ENCODE data around the gene C1QTNF6.
"Not testable (repeated sequence)": the region's sequence is repeated elsewhere in the genome, so short reads cannot be mapped to it uniquely, and the experiment has no call there.

Gene C1QTNF6

DNA sequence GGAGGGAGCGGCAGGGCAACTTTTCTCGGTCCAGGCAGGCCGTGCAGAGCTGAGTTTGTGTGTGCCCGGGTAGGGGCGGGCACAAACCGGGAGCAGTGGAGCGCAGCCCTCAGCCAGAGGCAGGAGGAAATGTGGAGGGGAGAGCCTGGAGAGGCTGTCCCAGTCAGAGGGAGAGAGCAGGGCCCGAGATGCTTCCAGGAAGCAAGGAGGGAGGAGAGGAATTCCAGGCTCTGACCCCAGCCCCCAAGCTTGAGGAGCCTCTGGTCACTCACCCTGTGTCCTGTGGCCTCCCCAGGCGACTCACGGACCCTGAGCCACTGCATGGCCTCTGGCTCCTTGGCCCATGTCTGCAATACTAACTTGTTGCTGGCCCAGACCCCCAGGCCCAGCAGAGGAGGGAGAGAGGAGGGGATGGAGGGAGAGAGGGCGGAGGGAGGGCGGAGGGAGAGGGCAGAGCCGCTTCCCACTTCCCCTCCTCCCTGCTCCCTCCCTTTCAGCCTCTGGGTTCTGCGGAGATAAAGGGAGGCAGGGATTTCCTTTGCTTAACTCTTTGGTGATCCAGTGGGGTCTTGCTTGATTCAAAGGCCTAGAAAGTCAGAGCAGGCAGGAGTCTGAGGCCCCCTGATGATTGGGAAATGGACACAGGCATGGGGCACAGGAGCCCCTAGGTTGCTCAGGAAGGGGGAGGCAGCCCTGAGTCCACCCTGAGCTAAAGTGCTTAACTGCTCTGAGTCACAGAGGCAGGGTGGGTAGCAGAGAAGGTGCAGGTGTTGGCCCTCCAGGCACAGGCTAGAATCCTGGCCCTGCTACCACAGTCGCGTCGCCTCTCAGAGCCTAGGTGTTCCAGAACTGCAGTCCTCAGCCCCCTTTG lies at the start of gene C1QTNF6:
TSS of gene C1QTNF6 (minus strand) at position 357 of the 871 bp plus-strand sequence. CDS start at position 323, 34 bp downstream.
- no peak for DNase-seq

- DNase-seq = peak; percentile 52
Measured at GRCh38 chr22:37235897-37236607, 48.0 kb upstream of the C1QTNF6 start.

DNA sequence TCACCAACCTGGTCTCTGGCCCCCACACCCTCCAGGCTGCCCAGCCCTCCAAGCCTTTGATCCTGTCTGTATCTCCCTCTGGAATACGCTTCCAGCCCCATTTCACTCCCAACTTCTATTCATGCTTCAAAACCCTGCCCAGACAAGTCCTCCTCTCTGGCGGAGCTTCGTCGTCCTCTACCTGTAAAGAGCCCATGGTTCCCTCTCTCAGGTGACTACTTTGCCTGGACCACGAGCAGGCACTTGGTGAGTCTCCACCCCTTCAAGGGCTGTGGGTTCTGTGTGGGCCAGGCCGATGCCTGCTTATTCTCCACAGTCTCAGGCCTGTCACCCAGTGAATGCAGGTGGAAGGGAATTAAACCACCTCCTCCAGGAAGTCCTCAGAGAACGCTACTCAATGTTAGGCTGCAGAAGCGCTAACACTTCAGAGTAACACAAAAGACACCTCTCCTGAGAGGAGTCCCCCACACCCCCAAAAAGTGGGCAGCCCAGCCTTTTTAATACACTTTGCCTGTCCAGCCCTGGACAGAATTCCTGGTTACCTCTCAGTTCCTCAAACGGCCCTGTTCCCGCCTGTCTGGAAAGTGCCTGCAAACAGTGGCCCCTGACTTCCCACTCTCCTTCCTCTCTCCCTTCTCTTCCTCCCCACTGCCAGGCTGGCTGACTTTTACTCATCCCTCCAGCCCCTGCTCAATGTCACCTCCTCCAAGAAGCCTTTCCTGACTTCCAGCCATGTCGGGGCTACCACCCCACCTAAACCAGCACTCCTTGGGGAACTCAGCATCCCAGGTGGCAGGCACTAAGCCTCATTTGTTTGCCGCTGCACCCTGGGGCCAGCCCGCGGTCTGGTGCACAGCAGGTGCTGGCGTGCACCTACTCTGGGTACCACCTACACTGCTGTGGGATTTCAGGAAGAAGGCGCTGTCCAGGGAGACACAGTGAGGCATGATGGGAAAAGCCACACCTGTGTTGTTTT lies 47.0 kb upstream of the C1QTNF6 start:
- DNase-seq = peak; percentile 54

GRCh38 chr22:37233751-37234631 lies 45.9 kb upstream of the C1QTNF6 start:
- peak; percentile 66 for DNase-seq

- not testable (repeated sequence) for DNase-seq
Measured at GRCh38 chr22:37233371-37233750, 45.3 kb upstream of the C1QTNF6 start.

DNA sequence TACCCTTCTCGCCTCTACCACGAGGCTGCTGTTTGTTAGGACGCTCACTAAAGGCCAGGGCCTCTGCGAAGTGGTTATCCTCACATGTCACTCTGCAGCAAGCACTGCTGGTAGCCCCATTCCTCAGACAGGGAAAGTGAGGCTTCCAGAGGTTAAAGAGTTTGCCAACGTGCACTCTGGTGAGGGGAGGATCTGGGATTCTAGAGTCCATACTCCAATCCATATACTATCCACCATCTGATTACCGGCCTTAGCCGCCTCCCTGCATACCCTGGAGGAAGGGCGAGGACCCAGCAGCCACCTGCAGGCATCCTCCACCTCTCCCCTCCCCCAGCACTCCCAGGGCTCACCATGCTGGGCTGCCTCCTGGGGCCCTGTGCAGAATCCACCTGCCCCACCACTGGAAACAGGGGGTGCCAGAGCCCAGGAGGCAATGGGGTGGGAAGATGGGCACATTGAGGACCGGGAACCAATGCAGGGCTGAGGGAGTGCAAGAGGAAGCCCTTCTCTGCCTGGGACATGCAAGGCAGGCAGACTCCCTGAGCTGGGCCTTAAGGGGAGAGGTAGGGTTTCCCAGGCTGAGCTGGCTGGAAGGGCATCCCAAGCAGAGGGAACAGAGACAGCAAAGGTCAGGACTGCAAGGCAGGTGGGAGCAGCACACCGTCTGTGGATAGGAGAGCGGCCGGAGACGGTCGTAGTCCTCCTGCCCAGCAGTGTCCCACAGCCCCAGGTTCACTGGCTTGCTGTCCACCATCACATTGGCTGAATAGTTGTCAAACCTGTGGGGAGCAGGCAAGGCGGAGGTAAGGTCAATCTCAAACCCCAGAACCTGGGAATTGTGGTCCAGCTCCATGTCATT lies 44.3 kb upstream of the C1QTNF6 start:
- DNase-seq = peak; percentile 64

GRCh38 chr22:37231406-37232139 lies 43.5 kb upstream of the C1QTNF6 start:
- DNase-seq = peak; percentile 76

- peak; percentile 84 for DNase-seq
Measured at GRCh38 chr22:37230673-37231405, 42.8 kb upstream of the C1QTNF6 start.

DNA sequence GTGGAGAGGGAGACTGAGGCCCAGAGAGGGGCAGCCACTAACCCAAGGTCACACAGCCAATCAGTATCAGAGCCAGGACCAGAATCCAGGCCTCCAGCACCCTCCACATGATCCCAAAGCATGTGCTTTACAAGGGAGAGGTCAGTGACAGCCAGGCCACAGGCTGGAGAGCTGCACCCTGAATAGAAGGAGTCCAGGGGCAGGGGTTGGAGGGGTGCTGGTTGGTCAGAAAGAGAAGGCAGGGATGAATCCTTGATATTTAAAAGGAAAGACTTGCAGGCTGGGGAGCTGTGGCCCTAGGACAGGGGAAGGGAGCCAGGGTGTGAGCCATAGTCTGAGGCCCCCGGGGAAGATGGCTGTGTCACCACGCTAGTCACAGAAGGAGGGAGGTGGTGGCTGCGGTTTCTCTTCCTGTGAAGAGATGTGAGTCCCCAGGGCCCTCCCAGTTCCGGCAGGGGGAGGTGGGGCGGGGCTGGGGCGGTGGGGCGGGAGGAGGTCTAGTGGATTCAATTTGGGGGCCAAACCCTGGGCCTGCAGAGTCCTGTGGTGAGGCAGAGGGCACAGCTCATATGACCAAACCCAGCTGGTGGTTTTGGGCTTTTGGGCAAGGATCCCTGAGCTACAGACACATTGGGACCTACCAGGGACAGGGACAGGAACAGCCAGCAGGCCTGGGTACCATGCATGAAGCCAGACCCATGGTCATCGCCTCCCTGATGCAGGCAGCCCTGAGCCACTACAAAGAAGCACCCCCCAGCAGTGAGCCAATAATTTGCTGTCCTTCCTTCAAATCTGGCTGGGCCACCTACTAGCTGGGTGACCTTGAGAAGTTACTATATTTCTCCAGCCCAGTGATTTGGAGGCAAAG lies 42.0 kb upstream of the C1QTNF6 start:
- peak; percentile 92 for DNase-seq

- peak; percentile 78 for DNase-seq
Measured at GRCh38 chr22:37229012-37229804, 41.2 kb upstream of the C1QTNF6 start.

DNA sequence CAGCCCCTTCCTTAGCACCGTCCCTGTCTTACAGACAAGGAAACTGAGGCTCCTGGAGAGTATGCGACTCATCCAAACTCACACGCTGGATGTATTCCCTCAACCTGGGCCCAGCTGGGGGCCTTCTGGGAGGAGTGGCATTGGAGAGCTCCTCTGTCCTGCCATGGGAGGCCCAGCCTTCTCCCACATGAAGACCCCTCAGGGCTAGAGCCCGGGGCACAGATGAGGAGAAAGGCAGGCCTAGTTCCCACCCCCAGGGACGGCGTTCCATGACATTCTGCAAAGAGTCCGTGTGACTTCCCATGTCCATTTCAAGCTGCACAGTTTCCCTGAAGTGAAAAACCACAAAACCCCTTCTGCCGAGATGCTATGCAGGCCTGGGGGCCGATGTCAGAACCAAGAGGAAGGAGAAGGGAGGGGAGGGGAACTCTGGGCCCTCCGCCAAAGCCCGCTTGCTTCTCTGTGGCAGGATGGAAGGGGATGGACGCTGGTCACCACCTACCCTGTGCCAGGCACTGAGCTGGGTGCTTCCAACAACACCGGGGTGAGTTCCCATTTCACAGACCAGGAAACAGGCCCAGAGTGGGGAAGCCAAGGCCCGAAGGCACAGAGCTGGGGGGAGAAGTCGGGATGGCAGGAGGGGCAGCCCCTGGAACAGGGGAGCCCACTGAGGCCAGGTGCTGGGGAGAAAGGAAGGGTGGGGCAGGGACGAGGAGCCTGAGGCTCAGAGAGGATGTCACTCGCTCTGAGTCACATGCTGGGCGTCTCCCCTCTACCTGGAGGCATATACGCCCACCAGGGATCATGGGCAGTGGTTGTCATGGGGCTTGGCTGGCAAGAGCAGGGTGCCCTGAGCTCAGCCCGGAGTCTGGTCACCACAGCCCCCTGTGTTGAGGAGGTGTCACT lies 40.3 kb upstream of the C1QTNF6 start:
- DNase-seq = no peak

GRCh38 chr22:37226514-37226913 lies 38.5 kb upstream of the C1QTNF6 start:
- no peak for DNase-seq

DNA sequence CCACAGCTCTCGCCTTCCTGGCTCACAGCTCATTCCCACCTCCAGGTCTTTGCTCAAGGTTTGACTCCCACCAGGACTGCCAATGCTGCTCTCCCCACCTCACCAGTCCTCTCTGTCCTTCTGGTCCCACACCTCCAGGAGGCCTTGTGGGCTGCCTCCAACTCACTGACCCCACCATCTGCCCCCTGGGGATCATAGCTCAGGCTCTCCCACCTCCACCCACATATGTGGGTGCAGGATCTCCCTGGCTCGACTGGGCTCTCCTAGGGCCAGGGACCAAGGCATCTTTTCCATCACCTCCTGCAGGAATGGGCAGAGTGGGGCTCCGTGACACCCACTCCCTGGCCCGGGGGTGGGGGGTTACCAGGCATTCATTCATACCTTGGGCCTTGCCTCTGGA lies 38.0 kb upstream of the C1QTNF6 start:
- no peak for DNase-seq

GRCh38 chr22:37225481-37225880 lies 37.4 kb upstream of the C1QTNF6 start:
- no peak for DNase-seq

DNA sequence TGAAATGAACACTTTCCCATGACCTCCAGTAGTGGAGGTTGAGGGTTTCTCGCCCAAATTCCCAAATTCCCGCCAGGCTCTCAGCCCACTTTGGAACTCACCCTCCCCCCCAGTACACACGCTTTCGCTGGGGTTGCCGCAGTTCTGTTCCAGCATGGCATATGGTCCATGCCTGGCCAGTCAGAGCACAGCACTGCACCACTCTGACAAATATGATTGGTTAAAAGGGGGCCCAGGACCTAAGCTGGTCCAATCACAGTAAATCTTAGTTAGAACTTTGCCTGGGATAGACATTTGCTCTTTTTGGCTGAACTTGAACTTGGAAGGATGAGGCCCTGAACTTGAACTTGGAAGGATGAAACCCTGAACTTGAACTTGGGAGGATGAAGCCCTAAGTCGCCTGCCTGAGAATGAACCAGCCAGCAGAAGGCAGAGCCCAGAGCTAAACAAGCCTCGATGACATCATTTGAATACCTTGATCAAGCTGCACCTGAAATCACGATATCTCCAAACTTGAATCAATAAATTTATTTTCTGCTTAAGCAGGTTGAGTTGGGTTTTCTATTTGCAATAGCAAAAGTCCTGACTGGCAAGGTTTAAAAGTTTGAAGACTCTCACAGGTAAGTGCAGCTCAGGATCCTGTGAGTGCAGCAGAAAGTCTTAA lies 36.8 kb upstream of the C1QTNF6 start:
- DNase-seq = no peak

All from activated CD8-positive, alpha-beta memory T cell treated with anti-CD3 and anti-CD28 coated beads, Interleukin-2, amount 50 U/mL, for 48 hours (primary cell).